ENCODE data around the gene CNTNAP2. TPM values are rescaled to one million over a fixed set of nuclear protein-coding genes. Genes with fewer than 3 reads are reported as not detected.

CNTNAP2 gene
- total and polyA plus RNA-seq, 2 donors (not counting 1 experiment from before 2014, with no cell fraction given): not detected

DNA sequence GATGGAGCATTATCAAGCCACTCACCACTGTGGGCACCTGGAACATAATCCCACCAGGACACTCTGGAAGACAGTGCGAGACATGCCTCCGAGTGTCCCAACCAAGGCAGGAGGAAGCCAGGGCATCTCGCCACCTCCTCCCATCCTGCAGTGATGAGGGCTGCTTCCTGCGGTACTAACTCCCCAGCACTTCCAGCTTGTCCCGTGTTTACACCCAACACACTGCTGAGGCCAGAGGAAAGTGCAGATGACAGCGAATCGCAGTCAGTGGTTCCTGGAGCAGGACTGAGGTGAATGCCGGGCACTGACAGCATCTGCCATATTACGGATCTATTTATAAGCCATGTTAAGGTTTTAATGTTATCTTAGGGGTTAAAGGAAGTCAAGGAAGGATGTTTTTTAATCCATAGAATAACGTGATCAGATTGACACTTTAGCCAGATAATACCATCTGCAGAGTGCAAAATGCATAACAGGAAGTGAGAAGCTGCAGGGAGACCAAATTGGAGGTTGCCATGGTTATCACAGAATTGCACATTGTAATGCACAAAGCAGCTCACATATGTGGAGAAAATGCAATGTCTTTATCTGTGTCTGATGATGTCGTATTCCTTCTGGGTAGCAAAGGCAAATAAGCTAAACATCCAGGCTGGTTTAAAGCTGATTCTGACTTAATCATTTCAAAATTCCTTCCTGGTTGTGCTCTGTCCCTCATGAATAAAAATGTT lies 2159.9 kb downstream of the CNTNAP2 start:
- DNase-seq (ENCODE audit: low read depth in 2 of 2): no peak
- Histone ChIP-seq H4K20me1 (ENCODE audit: control insufficient read depth, extremely low read depth, insufficient read depth, low read length) (no peaks in the 10 kb centered on the region), H3K4me2 (ENCODE audit: extremely low read depth, insufficient read depth, low read length) (no peak overlapping the region), H3K79me2 (ENCODE audit: control insufficient read depth, insufficient read depth, low read length) (no peaks in the 10 kb centered on the region), H3K27me3 (ENCODE audit: control insufficient read depth, insufficient read depth, low read length) (no peaks in the 10 kb centered on the region), H3K27ac (ENCODE audit: insufficient read depth, low read length) (no peak overlapping the region), H3K4me1 (ENCODE audit: control insufficient read depth, extremely low read depth, insufficient read depth, low read length) (no peaks in the 10 kb centered on the region), H3K9ac (ENCODE audit: insufficient read depth, low read length) (no peak overlapping the region), H3K4me3 (replicated peaks in 1 of 4; ENCODE audit: control extremely low read depth in 1 of 4, insufficient read depth in 1 of 4, low read depth in 3 of 4, low read length in 4 of 4) (no peak overlapping the region), H2AFZ (ENCODE audit: low read length) (no peak overlapping the region), H3K36me3 (ENCODE audit: control insufficient read depth, insufficient read depth, low read length) (no peaks in the 10 kb centered on the region), H3K9me3 (ENCODE audit: control insufficient read depth, insufficient read depth, low read depth, low read length) (no peaks in the 10 kb centered on the region)
- TF ChIP-seq, protein P1, sequence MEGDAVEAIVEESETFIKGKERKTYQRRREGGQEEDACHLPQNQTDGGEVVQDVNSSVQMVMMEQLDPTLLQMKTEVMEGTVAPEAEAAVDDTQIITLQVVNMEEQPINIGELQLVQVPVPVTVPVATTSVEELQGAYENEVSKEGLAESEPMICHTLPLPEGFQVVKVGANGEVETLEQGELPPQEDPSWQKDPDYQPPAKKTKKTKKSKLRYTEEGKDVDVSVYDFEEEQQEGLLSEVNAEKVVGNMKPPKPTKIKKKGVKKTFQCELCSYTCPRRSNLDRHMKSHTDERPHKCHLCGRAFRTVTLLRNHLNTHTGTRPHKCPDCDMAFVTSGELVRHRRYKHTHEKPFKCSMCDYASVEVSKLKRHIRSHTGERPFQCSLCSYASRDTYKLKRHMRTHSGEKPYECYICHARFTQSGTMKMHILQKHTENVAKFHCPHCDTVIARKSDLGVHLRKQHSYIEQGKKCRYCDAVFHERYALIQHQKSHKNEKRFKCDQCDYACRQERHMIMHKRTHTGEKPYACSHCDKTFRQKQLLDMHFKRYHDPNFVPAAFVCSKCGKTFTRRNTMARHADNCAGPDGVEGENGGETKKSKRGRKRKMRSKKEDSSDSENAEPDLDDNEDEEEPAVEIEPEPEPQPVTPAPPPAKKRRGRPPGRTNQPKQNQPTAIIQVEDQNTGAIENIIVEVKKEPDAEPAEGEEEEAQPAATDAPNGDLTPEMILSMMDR (conservative IDR thresholded peaks at IDR 0.05 in 1 of 2, IDR thresholded peaks at IDR 0.05 in 1 of 2; ENCODE audit: low read depth in 1 of 2, low read length in 2 of 2): no peak
- TF ChIP-seq EZH2 (IDR thresholded peaks at IDR 0.05; ENCODE audit: low read length, missing control alignments): no peak

- Histone ChIP-seq H2AFZ (ENCODE audit: low read length) (no peak overlapping the region), H3K4me2 (ENCODE audit: extremely low read depth, insufficient read depth, low read length) (no peak overlapping the region), H3K4me1 (ENCODE audit: control insufficient read depth, extremely low read depth, insufficient read depth, low read length) (no peaks in the 10 kb centered on the region), H4K20me1 (ENCODE audit: control insufficient read depth, extremely low read depth, insufficient read depth, low read length) (no peaks in the 10 kb centered on the region), H3K4me3 (replicated peaks in 1 of 4; ENCODE audit: control extremely low read depth in 1 of 4, insufficient read depth in 1 of 4, low read depth in 3 of 4, low read length in 4 of 4) (no peak overlapping the region), H3K27ac (ENCODE audit: insufficient read depth, low read length) (no peak overlapping the region), H3K79me2 (ENCODE audit: control insufficient read depth, insufficient read depth, low read length) (no peaks in the 10 kb centered on the region), H3K9ac (ENCODE audit: insufficient read depth, low read length) (no peak overlapping the region), H3K27me3 (ENCODE audit: control insufficient read depth, insufficient read depth, low read length) (no peaks in the 10 kb centered on the region), H3K9me3 (ENCODE audit: control insufficient read depth, insufficient read depth, low read depth, low read length) (no peaks in the 10 kb centered on the region), H3K36me3 (ENCODE audit: control insufficient read depth, insufficient read depth, low read length) (no peaks in the 10 kb centered on the region)
- DNase-seq (ENCODE audit: low read depth in 2 of 2): no peak
- TF ChIP-seq EZH2 (IDR thresholded peaks at IDR 0.05; ENCODE audit: low read length, missing control alignments): no peak
- TF ChIP-seq, protein P1 (conservative IDR thresholded peaks at IDR 0.05 in 1 of 2, IDR thresholded peaks at IDR 0.05 in 1 of 2; ENCODE audit: low read depth in 1 of 2, low read length in 2 of 2): no peak
These were observed 2160.6 kb downstream of the CNTNAP2 start for GRCh38 chr7:148277042-148277660.

DNA sequence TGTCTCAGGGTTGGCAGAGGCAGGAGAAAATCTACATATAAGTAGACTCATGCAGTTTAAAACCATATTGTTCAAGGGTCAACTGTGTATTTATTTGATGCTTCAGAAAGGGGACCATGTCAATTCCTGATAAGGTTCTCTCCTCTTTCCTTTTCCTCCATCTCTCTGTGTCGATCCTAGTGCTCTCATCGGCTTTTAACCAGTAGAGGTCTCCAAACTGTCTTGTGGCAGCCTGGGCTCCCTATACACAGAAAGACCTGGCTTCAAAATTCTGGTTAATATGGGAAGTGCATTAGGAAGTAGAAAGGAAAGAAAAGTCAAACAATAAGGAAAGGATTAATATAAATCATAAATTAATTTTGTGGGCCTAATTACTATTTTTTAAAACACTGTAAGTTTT lies 2169.5 kb downstream of the CNTNAP2 start:
- no peak overlapping the region for H3K9ac ChIP-seq (ENCODE audit: insufficient read depth, low read length)
- no peak overlapping the region for H3K4me3 ChIP-seq (replicated peaks in 1 of 4; ENCODE audit: control extremely low read depth in 1 of 4, insufficient read depth in 1 of 4, low read depth in 3 of 4, low read length in 4 of 4)
- no peaks in the 10 kb centered on the region for H3K79me2 ChIP-seq (ENCODE audit: control insufficient read depth, insufficient read depth, low read length)
- TF ChIP-seq, protein P1 (conservative IDR thresholded peaks at IDR 0.05 in 1 of 2, IDR thresholded peaks at IDR 0.05 in 1 of 2; ENCODE audit: low read depth in 1 of 2, low read length in 2 of 2): no peak
- TF ChIP-seq EZH2 (IDR thresholded peaks at IDR 0.05; ENCODE audit: low read length, missing control alignments): no peak
- no peak overlapping the region for H2AFZ ChIP-seq (ENCODE audit: low read length)
- H3K4me2 ChIP-seq (ENCODE audit: extremely low read depth, insufficient read depth, low read length): no peak overlapping the region
- no peak for DNase-seq (ENCODE audit: low read depth in 2 of 2)
- no peaks in the 10 kb centered on the region for H3K4me1 ChIP-seq (ENCODE audit: control insufficient read depth, extremely low read depth, insufficient read depth, low read length)
- H4K20me1 ChIP-seq (ENCODE audit: control insufficient read depth, extremely low read depth, insufficient read depth, low read length): no peaks in the 10 kb centered on the region
- no peak overlapping the region for H3K27ac ChIP-seq (ENCODE audit: insufficient read depth, low read length)
- no peaks in the 10 kb centered on the region for H3K36me3 ChIP-seq (ENCODE audit: control insufficient read depth, insufficient read depth, low read length)
- H3K27me3 ChIP-seq (ENCODE audit: control insufficient read depth, insufficient read depth, low read length): no peaks in the 10 kb centered on the region
- no peaks in the 10 kb centered on the region for H3K9me3 ChIP-seq (ENCODE audit: control insufficient read depth, insufficient read depth, low read depth, low read length)

All from fibroblast of lung (primary cell).